Endodermal cell (in vitro differentiated cells): Measurements from ENCODE around the gene LMAN2L. TPM values are rescaled to one million over a fixed set of nuclear protein-coding genes. Genes with fewer than 3 reads are reported as not detected.

Source experiments
- DNase-seq: peaks from one replicate; pipeline ENCODE4 v3.0.0-alpha.2; 2017
- H3K27ac ChIP-seq: 2 replicates; pipeline ENCODE4 v1.5.1; 2013; ENCODE audit warnings: mild to moderate bottlenecking, low read depth, low read length, moderate library complexity
- H3K27me3 ChIP-seq: 2 replicates; pipeline ENCODE4 v1.6.1; 2013; ENCODE audit warnings: mild to moderate bottlenecking, low read length, moderate library complexity; ENCODE audit not compliant: insufficient read depth, control insufficient read depth, poor library complexity, severe bottlenecking
- H3K36me3 ChIP-seq: 2 replicates; pipeline ENCODE4 v1.7.0; 2013; ENCODE audit warnings: mild to moderate bottlenecking, low read length, moderate library complexity; ENCODE audit not compliant: control insufficient read depth, insufficient read depth
- H3K4me1 ChIP-seq: one replicate; pipeline ENCODE4 v1.7.0; 2013; ENCODE audit warnings: low read length; ENCODE audit not compliant: control insufficient read depth, insufficient read depth
- H3K4me3 ChIP-seq: 2 replicates; pipeline ENCODE4 v1.5.1; 2013; ENCODE audit warnings: mild to moderate bottlenecking, low read length, moderate library complexity
- H3K9ac ChIP-seq: 2 replicates; pipeline ENCODE4 v1.6.1; 2013; ENCODE audit warnings: mild to moderate bottlenecking, low read length, moderate library complexity; ENCODE audit not compliant: poor library complexity, severe bottlenecking; ENCODE audit errors: extremely low read depth
- H3K9me3 ChIP-seq: 2 replicates; pipeline ENCODE4 v1.6.1; 2013; ENCODE audit warnings: mild to moderate bottlenecking, low read length, moderate library complexity; ENCODE audit not compliant: control insufficient read depth
- H3K27ac Mint-ChIP-seq: 2 replicates; pipeline ENCODE4 v1.8.0; 2020; ENCODE audit warnings: mixed read lengths
- H3K27me3 Mint-ChIP-seq: 2 replicates; pipeline ENCODE4 v1.8.0; 2021; ENCODE audit warnings: mild to moderate bottlenecking, mixed read lengths; ENCODE audit not compliant: insufficient read depth
- H3K36me3 Mint-ChIP-seq: 2 replicates; pipeline ENCODE4 v1.8.0; 2020; ENCODE audit warnings: low read depth, mixed read lengths
- H3K4me1 Mint-ChIP-seq: 2 replicates; pipeline ENCODE4 v1.8.0; 2020; ENCODE audit warnings: mixed read lengths
- H3K4me3 Mint-ChIP-seq: 2 replicates; pipeline ENCODE4 v1.8.0; 2020; ENCODE audit warnings: mild to moderate bottlenecking, moderate library complexity, mixed read lengths
- H3K9me3 Mint-ChIP-seq: 2 replicates; pipeline ENCODE4 v1.8.0; 2020; ENCODE audit warnings: mild to moderate bottlenecking, mixed read lengths
- WGBS, 2 experiments: methylation state at CpG; one replicate each; pipeline versions ENCODE4 v1.1.5 to v1.1.7; 2013; ENCODE audit warnings: missing lambda C conversion rate in 2 of 2, mixed read lengths in 1 of 2; ENCODE audit not compliant: insufficient coverage in 1 of 2, insufficient read length in 1 of 2; 5-methylcytosine and 5-hydroxymethylcytosine counted together
- long read RNA-seq, 4 experiments: library from polyadenylated mRNA in 2 of 4; library from RNA in 1 of 4; library from capped mRNA in 1 of 4; stranded (forward) in 3 of 4; unstranded in 1 of 4; transcript quantifications; one replicate each; pipeline ENCODE4 v2.0.0, GENCODE V29; 2020 to 2021; ENCODE audit warnings: inconsistent platforms in 1 of 4
- polyA plus RNA-seq, 2 experiments: library from polyadenylated mRNA; stranded (reverse); fragments of 50-300 nt; gene quantifications; one replicate each; pipeline ENCODE4 v1.2.3, GENCODE V29; 2013
- total RNA-seq, 2 donors: library from RNA; stranded (reverse); fragmentation: NEBNext Ultra II Directional in 1 of 2; extraction: Animal tissue kit (Norgen Biotek cat#: 25700) in 1 of 2; gene quantifications; 2 replicates in 1 of 2; 3 replicates in 1 of 2; pipeline ENCODE4 v1.2.1, GENCODE V29; 2021
- TF ChIP-seq, protein P1 (sequence below): fragments of 200-600 bp; sonication (generic); conservative IDR thresholded peaks from 2 replicates; pipeline ENCODE4 v1.5.0; 2021; ENCODE audit warnings: antibody characterized with exemption, mild to moderate bottlenecking

LMAN2L gene, protein sequence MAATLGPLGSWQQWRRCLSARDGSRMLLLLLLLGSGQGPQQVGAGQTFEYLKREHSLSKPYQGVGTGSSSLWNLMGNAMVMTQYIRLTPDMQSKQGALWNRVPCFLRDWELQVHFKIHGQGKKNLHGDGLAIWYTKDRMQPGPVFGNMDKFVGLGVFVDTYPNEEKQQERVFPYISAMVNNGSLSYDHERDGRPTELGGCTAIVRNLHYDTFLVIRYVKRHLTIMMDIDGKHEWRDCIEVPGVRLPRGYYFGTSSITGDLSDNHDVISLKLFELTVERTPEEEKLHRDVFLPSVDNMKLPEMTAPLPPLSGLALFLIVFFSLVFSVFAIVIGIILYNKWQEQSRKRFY
- total RNA-seq, result 10 to 100 TPM; 24.4 to 30.4 TPM
- 27.2 TPM for polyA plus RNA-seq (2013, experiment 1 of 2)
- polyA plus RNA-seq (2013, experiment 2 of 2), result 26.2 TPM
- long read RNA-seq, experiment 1, transcript LMAN2L-201 (8 exons, 2,397 nt), result major isoform, 9 of 17 reads
- long read RNA-seq, experiment 1, partial matches to known transcripts, result 3 of 17 reads
- long read RNA-seq, experiment 1, other reads (novel, unspliced or antisense), result 5 of 17 reads
- long read RNA-seq, experiment 2, transcript LMAN2L-202 (9 exons, 2,020 nt), result minor isoform, 5 of 86 reads
- long read RNA-seq, experiment 2, transcript LMAN2L-201 (8 exons, 2,397 nt), result major isoform, 63 of 86 reads
- long read RNA-seq, experiment 2, partial matches to known transcripts, result 6 of 86 reads
- long read RNA-seq, experiment 2, other reads (novel, unspliced or antisense), result 11 of 86 reads
- long read RNA-seq, experiment 3, transcript LMAN2L-201 (8 exons, 2,397 nt), result major isoform, 322 of 372 reads
- long read RNA-seq, experiment 3, transcript LMAN2L-202 (9 exons, 2,020 nt), result minor isoform, 13 of 372 reads
- long read RNA-seq, experiment 3, partial matches to known transcripts, result 9 of 372 reads
- long read RNA-seq, experiment 3, other reads (novel, unspliced or antisense), result 19 of 372 reads
- long read RNA-seq, experiment 4, transcript LMAN2L-201 (8 exons, 2,397 nt), result major isoform, 22 of 39 reads
- long read RNA-seq, experiment 4, partial matches to known transcripts, result 8 of 39 reads
- long read RNA-seq, experiment 4, other reads (novel, unspliced or antisense), result 3 of 39 reads

DNA sequence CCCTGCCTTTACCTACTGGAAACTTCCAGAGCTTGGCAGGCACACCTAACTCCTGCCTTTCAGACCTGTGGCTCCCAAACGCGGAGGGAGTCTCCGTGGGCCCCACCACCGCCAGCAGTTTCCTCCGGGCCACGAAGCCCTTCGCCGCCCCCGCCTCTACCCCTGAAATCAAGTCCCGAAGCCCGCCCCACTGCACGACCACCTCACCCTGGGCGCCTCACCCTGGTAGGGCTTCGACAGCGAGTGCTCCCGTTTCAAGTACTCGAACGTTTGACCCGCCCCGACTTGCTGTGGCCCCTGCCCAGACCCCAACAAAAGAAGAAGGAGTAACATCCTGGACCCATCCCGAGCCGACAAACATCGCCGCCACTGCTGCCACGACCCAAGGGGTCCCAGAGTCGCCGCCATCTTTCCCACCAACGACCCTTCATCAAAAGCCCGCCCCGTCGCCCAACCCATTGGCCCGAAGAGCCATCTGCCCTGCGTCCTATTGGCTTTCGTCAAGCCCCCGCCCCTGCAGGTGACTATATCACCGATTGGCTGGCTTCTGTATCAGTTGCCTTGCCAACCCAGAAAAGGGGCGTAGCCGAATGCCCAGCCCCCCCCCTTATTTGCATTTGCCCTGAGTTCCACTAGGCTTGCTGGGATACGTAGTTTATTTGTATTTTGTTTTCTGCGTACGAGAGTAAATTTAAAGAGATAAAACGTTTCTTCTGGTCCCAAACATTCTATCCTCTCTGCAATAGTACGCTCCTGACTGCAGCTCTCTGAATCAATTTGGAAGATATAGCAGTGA lies at the start of gene LMAN2L:
LMAN2L (minus strand) TSS at position 432 of the 796 bp plus-strand sequence; CDS start at position 408, 24 bp downstream.
- TF ChIP-seq, protein P1, sequence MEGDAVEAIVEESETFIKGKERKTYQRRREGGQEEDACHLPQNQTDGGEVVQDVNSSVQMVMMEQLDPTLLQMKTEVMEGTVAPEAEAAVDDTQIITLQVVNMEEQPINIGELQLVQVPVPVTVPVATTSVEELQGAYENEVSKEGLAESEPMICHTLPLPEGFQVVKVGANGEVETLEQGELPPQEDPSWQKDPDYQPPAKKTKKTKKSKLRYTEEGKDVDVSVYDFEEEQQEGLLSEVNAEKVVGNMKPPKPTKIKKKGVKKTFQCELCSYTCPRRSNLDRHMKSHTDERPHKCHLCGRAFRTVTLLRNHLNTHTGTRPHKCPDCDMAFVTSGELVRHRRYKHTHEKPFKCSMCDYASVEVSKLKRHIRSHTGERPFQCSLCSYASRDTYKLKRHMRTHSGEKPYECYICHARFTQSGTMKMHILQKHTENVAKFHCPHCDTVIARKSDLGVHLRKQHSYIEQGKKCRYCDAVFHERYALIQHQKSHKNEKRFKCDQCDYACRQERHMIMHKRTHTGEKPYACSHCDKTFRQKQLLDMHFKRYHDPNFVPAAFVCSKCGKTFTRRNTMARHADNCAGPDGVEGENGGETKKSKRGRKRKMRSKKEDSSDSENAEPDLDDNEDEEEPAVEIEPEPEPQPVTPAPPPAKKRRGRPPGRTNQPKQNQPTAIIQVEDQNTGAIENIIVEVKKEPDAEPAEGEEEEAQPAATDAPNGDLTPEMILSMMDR, result peak; percentile 15
- no peaks in the 10 kb centered on the region for H3K9me3 Mint-ChIP-seq
- no peaks in the 10 kb centered on the region for H3K27me3 ChIP-seq
- peak within 1 kb of the TSS; percentile 97 for H3K4me3 Mint-ChIP-seq
- no peak within 1 kb of the TSS for H3K27ac ChIP-seq
- peaks cover 24% of the 10 kb centered on the region for H3K36me3 Mint-ChIP-seq
- peak within 1 kb of the TSS; percentile 87 for H3K4me3 ChIP-seq
- peaks cover 27% of the 10 kb centered on the region for H3K36me3 ChIP-seq
- peaks cover 20% of the 10 kb centered on the region for H3K4me1 Mint-ChIP-seq
- H3K27me3 Mint-ChIP-seq, result no peaks in the 10 kb centered on the region
- H3K27ac Mint-ChIP-seq, result peak within 1 kb of the TSS; percentile 98
- no peaks in the 10 kb centered on the region for H3K9me3 ChIP-seq
- H3K4me1 ChIP-seq, result no peaks in the 10 kb centered on the region
- WGBS, 2 experiments, result 0% methylated on average over 11 to 43 of the region's 43 CpGs
- peak within 1 kb of the TSS; percentile 81 for H3K9ac ChIP-seq
- DNase-seq, result peak; percentile 99

DNA sequence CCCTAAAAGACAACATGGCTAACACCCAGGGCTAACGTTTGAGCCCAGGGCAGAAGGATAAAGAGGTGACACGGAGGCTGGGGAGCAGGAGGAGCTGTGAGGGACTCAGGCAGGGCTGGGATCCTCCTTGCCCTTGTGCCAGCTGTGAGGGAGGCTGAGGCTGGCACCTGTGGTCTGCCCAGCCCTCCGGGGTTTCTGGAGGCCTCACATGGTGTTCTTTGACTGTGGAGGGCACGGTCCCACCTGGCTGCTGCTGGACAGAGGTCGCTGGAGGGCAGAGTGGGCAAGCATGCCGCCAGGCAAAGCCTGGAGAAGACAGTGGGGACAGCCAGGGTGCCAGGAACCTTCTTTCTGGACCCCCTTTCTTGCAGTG lies 49.4 kb upstream of the LMAN2L start:
- peaks cover 3% of the 10 kb centered on the region for H3K36me3 Mint-ChIP-seq
- Histone ChIP-seq H3K4me1 (no peaks in the 10 kb centered on the region), H3K27ac (no peak overlapping the region), H3K36me3 (no peaks in the 10 kb centered on the region), H3K9me3 (no peaks in the 10 kb centered on the region), H3K4me3 (no peak overlapping the region), H3K9ac (no peak overlapping the region), H3K27me3 (no peaks in the 10 kb centered on the region)
- DNase-seq, result no peak
- 88 to 92% methylated on average over 2 to 6 of the region's 6 CpGs for WGBS, 2 experiments
- no peaks in the 10 kb centered on the region for H3K27me3 Mint-ChIP-seq
- no peak overlapping the region for H3K4me3 Mint-ChIP-seq
- TF ChIP-seq, protein P1, result no peak
- H3K4me1 Mint-ChIP-seq, result peaks cover 6% of the 10 kb centered on the region
- H3K27ac Mint-ChIP-seq, result peak overlapping the region; percentile 64
- no peaks in the 10 kb centered on the region for H3K9me3 Mint-ChIP-seq
